Endothelial cell (in vitro differentiated cells): ENCODE results near the gene SUGP2. TPM values are rescaled to one million over a fixed set of nuclear protein-coding genes. Genes with fewer than 3 reads are reported as not detected.

Experiments
- DNase-seq: peaks from one replicate; pipeline ENCODE4 v3.0.0; 2021; ENCODE audit warnings: low spot score
- H3K27ac Mint-ChIP-seq: one replicate; pipeline ENCODE4 v1.8.0; 2021; ENCODE audit warnings: mixed read lengths, inconsistent platforms; ENCODE audit not compliant: unreplicated experiment
- H3K27me3 Mint-ChIP-seq: one replicate; pipeline ENCODE4 v1.8.0; 2021; ENCODE audit warnings: mild to moderate bottlenecking, moderate library complexity, mixed read lengths, inconsistent platforms; ENCODE audit not compliant: unreplicated experiment
- H3K36me3 Mint-ChIP-seq: one replicate; pipeline ENCODE4 v1.8.0; 2021; ENCODE audit warnings: mild to moderate bottlenecking, low read depth, mixed read lengths, inconsistent platforms; ENCODE audit not compliant: unreplicated experiment
- H3K4me1 Mint-ChIP-seq: one replicate; pipeline ENCODE4 v1.8.0; 2021; ENCODE audit warnings: mild to moderate bottlenecking, mixed read lengths, inconsistent platforms; ENCODE audit not compliant: unreplicated experiment
- H3K4me3 Mint-ChIP-seq: one replicate; pipeline ENCODE4 v1.8.0; 2021; ENCODE audit warnings: mild to moderate bottlenecking, mixed read lengths, inconsistent platforms; ENCODE audit not compliant: unreplicated experiment
- H3K9me3 Mint-ChIP-seq: one replicate; pipeline ENCODE4 v1.8.0; 2021; ENCODE audit warnings: mixed read lengths, inconsistent platforms; ENCODE audit not compliant: unreplicated experiment
- CTCF ChIP-seq: fragments of 200-600 bp; sonication (generic); IDR thresholded peaks from one replicate; pipeline ENCODE4 v1.5.0; 2021; ENCODE audit warnings: antibody characterized with exemption; ENCODE audit not compliant: unreplicated experiment
- total RNA-seq: library from RNA; stranded (reverse); fragmentation: NEBNext Ultra II Directional; extraction: Animal tissue kit (Norgen Biotek cat#: 25700); gene quantifications from one replicate; pipeline ENCODE4 v1.2.1, GENCODE V29; 2021; ENCODE audit not compliant: unreplicated experiment

The SUGP2 gene
- total RNA-seq, 1 donor from 2014 or later = 109 TPM

- no peaks in the 10 kb centered on the region for H3K9me3 Mint-ChIP-seq
- H3K4me3 Mint-ChIP-seq = no peak overlapping the region
- no peak overlapping the region for H3K27ac Mint-ChIP-seq
- no peak for DNase-seq
- peaks cover 3% of the 10 kb centered on the region for H3K27me3 Mint-ChIP-seq
- TF ChIP-seq CTCF = no peak
- peaks cover 3% of the 10 kb centered on the region for H3K4me1 Mint-ChIP-seq
- H3K36me3 Mint-ChIP-seq = peaks cover under 1% of the 10 kb centered on the region
These were observed 81.5 kb downstream of the SUGP2 start for GRCh38 chr19:18951721-18952281.

DNA sequence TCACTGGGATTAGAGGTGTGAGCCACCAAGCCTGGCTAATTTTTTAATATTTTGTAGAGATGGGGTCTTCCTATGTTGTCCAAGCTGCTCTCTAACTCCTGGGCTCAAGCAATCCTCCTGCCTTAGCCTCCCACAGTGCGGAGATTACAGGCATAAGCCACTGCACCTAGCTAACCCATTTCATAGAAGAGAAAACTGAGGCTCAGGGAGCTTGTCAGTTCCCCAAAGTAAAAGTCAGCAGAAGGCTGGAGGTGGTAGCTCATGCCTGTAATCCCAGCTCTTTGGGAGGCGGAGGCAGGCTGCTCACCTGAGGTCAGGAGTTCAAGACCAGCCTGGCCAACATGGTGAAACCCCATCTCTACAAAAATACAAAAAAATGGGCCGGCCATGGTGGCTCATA lies 83.5 kb downstream of the SUGP2 start:
- Mint-ChIP-seq H3K27ac (no peak overlapping the region), H3K4me1 (peaks cover 5% of the 10 kb centered on the region), H3K27me3 (peaks cover 7% of the 10 kb centered on the region), H3K36me3 (peaks cover 8% of the 10 kb centered on the region), H3K4me3 (no peak overlapping the region), H3K9me3 (no peaks in the 10 kb centered on the region)
- no peak for TF ChIP-seq CTCF
- no peak for DNase-seq

GRCh38 chr19:18948976-18949356 lies 84.4 kb downstream of the SUGP2 start:
- Mint-ChIP-seq H3K27me3 (peaks cover 5% of the 10 kb centered on the region), H3K9me3 (no peaks in the 10 kb centered on the region), H3K4me1 (peaks cover 5% of the 10 kb centered on the region), H3K4me3 (no peak overlapping the region), H3K36me3 (peaks cover 8% of the 10 kb centered on the region), H3K27ac (peak overlapping the region; percentile 57)
- DNase-seq = no peak
- TF ChIP-seq CTCF = no peak

DNA sequence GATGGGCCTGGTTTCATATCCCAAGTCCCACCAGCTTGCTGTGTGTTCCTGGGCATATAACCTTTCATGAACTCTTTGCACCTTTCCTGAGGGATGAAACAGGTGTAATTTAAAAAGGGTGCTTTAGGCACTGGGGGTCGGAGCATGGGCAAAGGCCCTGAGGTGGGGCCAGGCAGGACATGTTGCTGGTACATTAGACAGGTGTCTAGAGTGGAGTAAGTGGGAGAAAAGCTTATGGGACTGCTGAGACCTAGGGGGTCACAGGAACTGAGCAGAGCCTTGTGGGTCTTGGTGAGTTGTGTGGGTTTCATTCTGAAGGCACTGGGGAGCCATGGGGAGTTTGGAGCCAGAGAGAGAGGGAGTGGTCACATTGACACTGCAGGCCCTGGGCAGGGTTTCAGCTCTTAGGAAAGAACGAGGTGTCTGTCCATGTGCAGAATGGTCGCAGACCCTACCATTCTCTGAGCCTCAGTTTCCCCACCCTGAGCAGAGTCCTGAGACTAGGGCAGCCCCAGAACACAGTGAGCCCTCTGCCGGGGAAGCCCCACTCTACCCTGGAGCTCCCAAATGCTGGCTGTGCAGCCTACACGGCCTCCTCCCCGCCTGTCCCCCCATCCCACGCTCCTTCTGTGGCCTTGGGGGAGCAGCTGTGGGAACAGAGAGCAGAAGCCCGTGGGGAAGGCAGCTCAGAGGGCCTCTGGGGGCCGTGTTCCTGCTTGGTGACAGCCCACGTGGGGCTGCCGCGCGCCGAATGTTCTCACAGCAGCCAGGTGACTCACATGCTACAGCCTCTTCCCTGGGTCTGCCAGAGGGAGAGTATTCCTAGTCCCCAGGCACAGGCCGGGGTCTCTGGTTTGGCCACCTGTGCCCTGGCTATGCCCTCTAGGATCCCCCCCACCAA lies 85.0 kb downstream of the SUGP2 start:
- Mint-ChIP-seq H3K4me1 (peaks cover 5% of the 10 kb centered on the region), H3K9me3 (no peaks in the 10 kb centered on the region), H3K36me3 (peaks cover 8% of the 10 kb centered on the region), H3K4me3 (no peak overlapping the region), H3K27me3 (peaks cover 5% of the 10 kb centered on the region), H3K27ac (peak overlapping the region; percentile 30)
- no peak for TF ChIP-seq CTCF
- DNase-seq = no peak

- Mint-ChIP-seq H3K27ac (no peak overlapping the region), H3K9me3 (no peaks in the 10 kb centered on the region), H3K4me1 (peaks cover 7% of the 10 kb centered on the region), H3K4me3 (no peak overlapping the region), H3K36me3 (peaks cover 8% of the 10 kb centered on the region), H3K27me3 (peaks cover 5% of the 10 kb centered on the region)
- no peak for TF ChIP-seq CTCF
- DNase-seq = no peak
These were observed 86.4 kb downstream of the SUGP2 start for GRCh38 chr19:18946918-18947317.
